ACC112 (cell line): ENCODE measurements around the gene SDK1.
"Not testable (repeated sequence)": the region's sequence is repeated elsewhere in the genome, so short reads cannot be mapped to it uniquely, and the experiment has no call there.

Experiments used
- H2AFZ ChIP-seq: fragments of 200-600 bp; sonication (generic); one replicate; pipeline ENCODE4 v1.6.0; 2017; ENCODE audit warnings: antibody characterized with exemption, low read length; ENCODE audit not compliant: unreplicated experiment
- H3K27ac ChIP-seq: fragments of 200-600 bp; sonication (generic); 2 replicates; pipeline ENCODE4 v1.5.1; 2014; ENCODE audit warnings: low read depth, mild to moderate bottlenecking, antibody characterized with exemption, low read length, moderate library complexity
- H3K27me3 ChIP-seq: fragments of 200-600 bp; sonication (generic); 2 replicates; pipeline ENCODE4 v1.6.1; 2014; ENCODE audit warnings: mild to moderate bottlenecking, antibody characterized with exemption, low read length, moderate library complexity, mixed read lengths; ENCODE audit not compliant: insufficient read depth
- H3K36me3 ChIP-seq: fragments of 200-600 bp; sonication (generic); 2 replicates; pipeline ENCODE4 v1.6.1; 2016; ENCODE audit warnings: mild to moderate bottlenecking, antibody characterized with exemption, low read length, moderate library complexity, mixed read lengths; ENCODE audit not compliant: insufficient read depth
- H3K4me1 ChIP-seq: fragments of 200-600 bp; sonication (generic); one replicate; pipeline ENCODE4 v1.6.1; 2016; ENCODE audit warnings: low read length, mixed read lengths; ENCODE audit not compliant: insufficient read depth, unreplicated experiment, control insufficient read depth
- H3K4me3 ChIP-seq: fragments of 200-600 bp; sonication (generic); 2 replicates; pipeline ENCODE4 v1.5.1; 2014; ENCODE audit warnings: mild to moderate bottlenecking, low read depth, low read length
- H3K79me2 ChIP-seq: fragments of 200-600 bp; sonication (generic); one replicate; pipeline ENCODE4 v1.6.0; 2016; ENCODE audit warnings: low read length; ENCODE audit not compliant: control insufficient read depth, unreplicated experiment, insufficient read depth

SDK1 gene

DNA sequence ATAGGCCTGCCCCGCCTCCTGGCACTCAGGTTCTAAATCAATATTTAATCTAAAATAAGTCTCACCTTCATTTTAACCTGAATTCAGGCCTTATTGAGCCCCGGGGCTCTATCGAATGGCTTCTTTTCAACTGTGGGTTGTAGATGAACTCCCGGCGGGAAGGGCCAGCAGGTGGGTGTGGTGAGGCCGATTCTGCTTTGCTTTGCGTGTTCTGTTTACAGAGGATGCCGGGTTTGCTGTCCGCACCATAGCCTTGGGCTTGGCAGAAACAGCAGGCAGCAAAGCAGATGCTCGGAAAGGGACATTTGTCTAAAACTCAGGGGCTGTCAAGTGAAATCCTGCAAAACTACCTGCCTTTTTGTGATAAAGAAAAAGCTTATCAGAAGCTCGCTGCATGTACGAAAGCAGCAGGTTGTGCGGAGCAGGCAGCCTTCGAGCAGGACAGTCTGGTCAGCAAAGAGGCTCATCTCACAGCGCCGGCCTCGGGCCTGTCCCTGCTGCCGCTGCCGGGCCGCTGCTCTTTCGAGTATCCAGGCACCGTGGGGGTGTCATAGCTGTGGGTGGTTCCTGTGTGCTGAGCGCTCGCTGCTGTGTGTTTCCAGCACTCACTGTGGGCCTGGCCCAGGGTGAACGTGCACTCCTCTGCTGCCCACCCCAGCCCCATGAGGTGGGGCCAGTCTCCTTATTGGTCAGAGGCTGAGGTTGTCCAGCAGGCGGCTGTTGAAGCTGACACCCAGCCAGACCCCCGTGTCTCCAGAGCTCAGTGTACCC, 946.2 kb downstream of the SDK1 start:
- H3K79me2 ChIP-seq, result no peaks in the 10 kb centered on the region

GRCh38 chr7:4248295-4248694, 947.2 kb downstream of the SDK1 start:
- H3K4me3 ChIP-seq, result no peak overlapping the region
- H3K4me1 ChIP-seq, result no peaks in the 10 kb centered on the region
- no peaks in the 10 kb centered on the region for H3K27me3 ChIP-seq
- H2AFZ ChIP-seq, result no peak overlapping the region
- H3K79me2 ChIP-seq, result no peaks in the 10 kb centered on the region
- no peak overlapping the region for H3K27ac ChIP-seq
- no peaks in the 10 kb centered on the region for H3K36me3 ChIP-seq

More for the DNA sequence above, 946.2 kb downstream of the SDK1 start:
- Histone ChIP-seq H3K4me3 (no peak overlapping the region), H3K4me1 (no peaks in the 10 kb centered on the region), H3K36me3 (no peaks in the 10 kb centered on the region), H3K27ac (no peak overlapping the region), H3K27me3 (no peaks in the 10 kb centered on the region), H2AFZ (no peak overlapping the region)

- H3K36me3 ChIP-seq, result no peaks in the 10 kb centered on the region
- H3K27me3 ChIP-seq, result no peaks in the 10 kb centered on the region
- H3K4me1 ChIP-seq, result no peaks in the 10 kb centered on the region
- H3K4me3 ChIP-seq, result no peak overlapping the region
- no peak overlapping the region for H3K27ac ChIP-seq
- no peak overlapping the region for H2AFZ ChIP-seq
- H3K79me2 ChIP-seq, result no peaks in the 10 kb centered on the region
These were observed 948.2 kb downstream of the SDK1 start for GRCh38 chr7:4249241-4249640.

- H3K79me2 ChIP-seq, result no peaks in the 10 kb centered on the region
- H3K27me3 ChIP-seq, result no peaks in the 10 kb centered on the region
- H3K4me1 ChIP-seq, result no peaks in the 10 kb centered on the region
- H2AFZ ChIP-seq, result no peak overlapping the region
- no peaks in the 10 kb centered on the region for H3K36me3 ChIP-seq
- H3K4me3 ChIP-seq, result no peak overlapping the region
- no peak overlapping the region for H3K27ac ChIP-seq
These were observed 954.3 kb downstream of the SDK1 start for GRCh38 chr7:4255336-4255735.

GRCh38 chr7:4256286-4256685, 955.2 kb downstream of the SDK1 start:
- H3K27me3 ChIP-seq, result no peaks in the 10 kb centered on the region
- H3K27ac ChIP-seq, result no peak overlapping the region
- no peak overlapping the region for H2AFZ ChIP-seq
- H3K79me2 ChIP-seq, result no peaks in the 10 kb centered on the region
- H3K4me1 ChIP-seq, result no peaks in the 10 kb centered on the region
- no peaks in the 10 kb centered on the region for H3K36me3 ChIP-seq
- no peak overlapping the region for H3K4me3 ChIP-seq

DNA sequence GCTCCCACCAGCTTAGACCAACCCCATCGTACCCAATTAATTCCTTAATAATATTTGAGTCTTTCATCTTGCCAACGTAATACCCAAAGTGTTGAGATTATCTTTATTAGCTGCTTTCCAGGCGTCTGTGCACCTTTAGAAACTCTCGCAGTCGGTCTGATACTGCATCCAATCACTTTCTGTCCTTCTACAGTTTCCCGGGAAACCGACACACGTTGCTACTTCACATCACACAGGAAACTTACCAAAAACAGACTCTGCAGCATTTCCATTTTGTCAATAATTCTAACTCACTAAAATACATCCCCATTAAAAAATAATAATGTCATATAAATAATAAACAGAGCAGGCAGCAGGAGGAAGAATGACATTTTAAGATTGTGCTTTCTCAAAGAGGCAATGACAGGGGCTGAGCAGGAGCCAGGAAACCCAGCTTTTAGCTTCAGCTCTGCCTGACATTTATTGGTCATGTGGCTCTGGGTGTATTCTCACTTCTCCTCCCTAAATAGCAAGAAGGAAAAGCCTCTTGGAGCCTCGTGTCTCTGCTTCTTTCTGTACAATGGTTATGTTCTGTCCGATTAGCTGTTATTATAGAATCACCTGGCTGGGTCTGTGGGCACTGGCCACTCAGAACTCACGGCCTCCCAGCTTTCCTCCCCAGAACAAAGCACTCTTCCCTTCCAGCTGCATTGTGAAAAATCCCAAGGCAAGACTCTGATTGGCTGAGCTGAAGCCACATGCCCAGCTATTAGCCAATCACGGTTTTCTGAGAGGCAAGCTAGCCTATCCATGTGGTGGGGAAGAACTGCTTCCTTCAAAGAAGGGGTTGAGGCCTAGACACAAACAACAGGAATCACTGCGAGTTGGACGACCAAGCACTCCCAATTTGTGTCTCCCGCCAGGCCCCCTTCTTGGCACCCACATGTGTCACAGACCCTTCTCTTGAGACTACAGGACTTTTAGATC, 956.4 kb downstream of the SDK1 start:
- Histone ChIP-seq H2AFZ (no peak overlapping the region), H3K4me1 (no peaks in the 10 kb centered on the region), H3K27me3 (no peaks in the 10 kb centered on the region), H3K36me3 (no peaks in the 10 kb centered on the region), H3K4me3 (no peak overlapping the region), H3K27ac (no peak overlapping the region), H3K79me2 (no peaks in the 10 kb centered on the region)

DNA sequence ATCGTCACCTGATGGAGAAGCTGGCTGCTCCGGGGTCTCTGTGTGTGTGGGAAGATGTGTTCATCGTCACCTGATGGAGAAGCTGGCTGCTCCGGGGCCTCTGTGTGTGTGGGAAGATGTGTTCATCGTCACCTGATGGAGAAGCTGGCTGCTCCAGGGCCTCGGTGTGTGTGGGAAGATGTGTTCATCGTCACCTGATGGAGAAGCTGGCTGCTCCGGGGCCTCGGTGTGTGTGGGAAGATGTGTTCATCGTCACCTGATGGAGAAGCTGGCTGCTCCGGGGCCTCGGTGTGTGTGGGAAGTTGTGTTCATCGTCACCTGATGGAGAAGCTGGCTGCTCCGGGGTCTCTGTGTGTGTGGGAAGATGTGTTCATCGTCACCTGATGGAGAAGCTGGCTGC, 959.1 kb downstream of the SDK1 start:
- not testable (repeated sequence) for H3K4me3 ChIP-seq, H3K27me3 ChIP-seq, H3K36me3 ChIP-seq, H3K4me1 ChIP-seq, H2AFZ ChIP-seq, H3K27ac ChIP-seq, H3K79me2 ChIP-seq

DNA sequence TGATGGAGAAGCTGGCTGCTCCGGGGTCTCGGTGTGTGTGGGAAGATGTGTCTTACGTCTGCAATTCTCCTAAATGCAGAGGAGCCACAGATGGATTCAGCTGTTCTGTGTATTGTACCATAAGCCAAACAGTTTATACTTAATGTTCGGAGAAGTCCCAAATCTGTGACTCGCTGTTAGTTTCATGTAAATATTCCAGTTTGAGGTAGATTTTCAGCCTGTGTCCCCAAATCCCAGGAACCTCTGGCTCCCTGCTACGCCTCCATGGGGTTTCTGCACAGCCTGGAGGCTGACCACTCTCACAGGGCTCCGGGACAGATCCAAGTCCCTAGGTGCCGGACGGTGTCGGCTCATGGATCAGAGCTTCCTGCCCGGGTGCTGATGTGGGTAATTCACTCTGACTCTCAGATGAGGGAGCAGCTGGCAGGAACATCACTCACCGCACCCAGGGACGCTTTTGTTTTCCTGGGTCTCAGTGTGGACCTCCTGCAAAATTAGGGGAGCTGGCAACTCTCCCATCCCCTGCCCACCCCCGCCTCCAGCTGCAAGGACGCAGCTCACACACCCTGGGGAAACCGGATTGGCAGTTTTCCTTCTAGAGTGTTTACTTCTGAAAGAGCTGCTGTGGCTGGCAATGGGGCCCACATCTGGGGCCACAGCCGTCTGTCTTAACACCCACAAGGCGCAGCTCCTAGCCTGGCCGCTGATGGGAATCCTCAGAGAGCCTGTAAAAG, 960.0 kb downstream of the SDK1 start:
- Histone ChIP-seq H3K4me1 (no peaks in the 10 kb centered on the region), H3K27me3 (no peaks in the 10 kb centered on the region), H3K36me3 (no peaks in the 10 kb centered on the region), H2AFZ (no peak overlapping the region), H3K4me3 (no peak overlapping the region), H3K79me2 (no peaks in the 10 kb centered on the region), H3K27ac (no peak overlapping the region)

DNA sequence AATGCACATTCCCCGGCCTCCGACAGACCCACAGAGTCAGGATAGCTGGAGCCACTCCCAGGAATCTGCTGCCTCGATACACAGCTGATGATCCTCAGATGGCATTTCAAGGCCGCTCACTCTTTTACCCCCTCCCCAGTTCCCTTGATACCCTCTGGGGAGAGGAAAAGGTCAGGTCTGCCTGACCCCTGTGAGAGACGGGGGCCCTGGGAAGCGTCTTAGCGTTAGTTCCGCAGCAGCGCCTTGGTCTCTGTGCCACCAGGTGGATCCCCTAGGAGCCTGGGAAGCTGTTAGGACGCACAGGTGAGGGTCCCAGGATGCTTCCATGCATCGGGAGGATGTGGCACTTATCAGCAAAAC, 960.5 kb downstream of the SDK1 start:
- Histone ChIP-seq H3K79me2 (no peaks in the 10 kb centered on the region), H3K27ac (no peak overlapping the region), H3K27me3 (no peaks in the 10 kb centered on the region), H3K4me3 (no peak overlapping the region), H3K36me3 (no peaks in the 10 kb centered on the region), H2AFZ (no peak overlapping the region), H3K4me1 (no peaks in the 10 kb centered on the region)

DNA sequence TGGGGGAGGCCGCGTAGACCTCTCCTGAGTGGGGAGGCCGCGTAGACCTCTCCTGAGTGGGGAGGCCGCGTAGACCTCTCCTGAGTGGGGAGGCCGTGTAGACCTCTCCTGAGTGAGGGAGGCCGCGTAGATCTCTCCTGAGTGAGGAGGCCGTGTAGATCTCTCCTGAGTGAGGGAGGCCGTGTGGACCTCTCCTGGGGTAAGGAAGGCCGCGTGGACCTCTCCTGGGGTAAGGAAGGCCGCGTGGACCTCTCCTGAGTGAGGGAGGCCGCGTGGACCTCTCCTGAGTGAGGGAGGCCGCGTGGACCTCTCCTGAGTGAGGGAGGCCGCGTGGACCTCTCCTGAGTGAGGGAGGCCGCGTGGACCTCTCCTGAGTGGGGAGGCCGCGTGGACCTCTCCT, 963.2 kb downstream of the SDK1 start:
- not testable (repeated sequence) for H2AFZ ChIP-seq, H3K36me3 ChIP-seq, H3K27me3 ChIP-seq, H3K79me2 ChIP-seq, H3K4me1 ChIP-seq, H3K27ac ChIP-seq, H3K4me3 ChIP-seq
